ENCODE data around the gene GRIK4.

DNA sequence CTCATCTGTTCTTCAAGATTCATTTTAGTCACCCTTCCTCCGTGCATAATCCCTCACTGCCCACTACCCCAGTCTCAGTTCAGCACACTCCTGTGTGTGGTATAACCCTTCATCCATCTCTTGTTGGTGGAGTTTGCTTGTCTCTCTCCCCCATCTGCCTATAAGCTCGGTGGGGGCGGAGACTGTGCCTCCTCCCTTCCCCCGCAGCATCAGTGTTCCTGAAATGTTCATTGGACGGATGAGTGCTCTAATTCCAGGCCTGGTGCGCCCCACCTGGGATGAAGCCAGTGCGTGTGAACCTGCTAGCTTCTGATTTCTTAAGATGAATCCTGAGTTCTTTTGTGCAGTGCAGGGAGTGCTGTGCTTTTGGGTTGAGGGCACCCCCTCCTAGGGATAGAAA is 100.0 kb downstream of the GRIK4 start:
- TF ChIP-seq, protein P1, sequence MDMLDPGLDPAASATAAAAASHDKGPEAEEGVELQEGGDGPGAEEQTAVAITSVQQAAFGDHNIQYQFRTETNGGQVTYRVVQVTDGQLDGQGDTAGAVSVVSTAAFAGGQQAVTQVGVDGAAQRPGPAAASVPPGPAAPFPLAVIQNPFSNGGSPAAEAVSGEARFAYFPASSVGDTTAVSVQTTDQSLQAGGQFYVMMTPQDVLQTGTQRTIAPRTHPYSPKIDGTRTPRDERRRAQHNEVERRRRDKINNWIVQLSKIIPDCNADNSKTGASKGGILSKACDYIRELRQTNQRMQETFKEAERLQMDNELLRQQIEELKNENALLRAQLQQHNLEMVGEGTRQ (IDR thresholded peaks at IDR 0.05; ENCODE audit: borderline replicate concordance, low read depth, low read length): no peak
- no peak for TF ChIP-seq JUND (IDR thresholded peaks at IDR 0.05)
- TF ChIP-seq EP300 (IDR thresholded peaks at IDR 0.05; ENCODE audit: borderline replicate concordance in 1 of 2, low read depth in 1 of 2, low read length in 1 of 2): no peak
- no peak for TF ChIP-seq EZH2phosphoT487 (IDR thresholded peaks at IDR 0.05; ENCODE audit: borderline replicate concordance, low read depth)
- TF ChIP-seq, protein P2, sequence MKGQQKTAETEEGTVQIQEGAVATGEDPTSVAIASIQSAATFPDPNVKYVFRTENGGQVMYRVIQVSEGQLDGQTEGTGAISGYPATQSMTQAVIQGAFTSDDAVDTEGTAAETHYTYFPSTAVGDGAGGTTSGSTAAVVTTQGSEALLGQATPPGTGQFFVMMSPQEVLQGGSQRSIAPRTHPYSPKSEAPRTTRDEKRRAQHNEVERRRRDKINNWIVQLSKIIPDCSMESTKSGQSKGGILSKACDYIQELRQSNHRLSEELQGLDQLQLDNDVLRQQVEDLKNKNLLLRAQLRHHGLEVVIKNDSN (IDR thresholded peaks at IDR 0.05; ENCODE audit: borderline replicate concordance, low read depth): no peak
- TF ChIP-seq CTCF (IDR thresholded peaks at IDR 0.05): no peak
- TF ChIP-seq, protein P3, sequence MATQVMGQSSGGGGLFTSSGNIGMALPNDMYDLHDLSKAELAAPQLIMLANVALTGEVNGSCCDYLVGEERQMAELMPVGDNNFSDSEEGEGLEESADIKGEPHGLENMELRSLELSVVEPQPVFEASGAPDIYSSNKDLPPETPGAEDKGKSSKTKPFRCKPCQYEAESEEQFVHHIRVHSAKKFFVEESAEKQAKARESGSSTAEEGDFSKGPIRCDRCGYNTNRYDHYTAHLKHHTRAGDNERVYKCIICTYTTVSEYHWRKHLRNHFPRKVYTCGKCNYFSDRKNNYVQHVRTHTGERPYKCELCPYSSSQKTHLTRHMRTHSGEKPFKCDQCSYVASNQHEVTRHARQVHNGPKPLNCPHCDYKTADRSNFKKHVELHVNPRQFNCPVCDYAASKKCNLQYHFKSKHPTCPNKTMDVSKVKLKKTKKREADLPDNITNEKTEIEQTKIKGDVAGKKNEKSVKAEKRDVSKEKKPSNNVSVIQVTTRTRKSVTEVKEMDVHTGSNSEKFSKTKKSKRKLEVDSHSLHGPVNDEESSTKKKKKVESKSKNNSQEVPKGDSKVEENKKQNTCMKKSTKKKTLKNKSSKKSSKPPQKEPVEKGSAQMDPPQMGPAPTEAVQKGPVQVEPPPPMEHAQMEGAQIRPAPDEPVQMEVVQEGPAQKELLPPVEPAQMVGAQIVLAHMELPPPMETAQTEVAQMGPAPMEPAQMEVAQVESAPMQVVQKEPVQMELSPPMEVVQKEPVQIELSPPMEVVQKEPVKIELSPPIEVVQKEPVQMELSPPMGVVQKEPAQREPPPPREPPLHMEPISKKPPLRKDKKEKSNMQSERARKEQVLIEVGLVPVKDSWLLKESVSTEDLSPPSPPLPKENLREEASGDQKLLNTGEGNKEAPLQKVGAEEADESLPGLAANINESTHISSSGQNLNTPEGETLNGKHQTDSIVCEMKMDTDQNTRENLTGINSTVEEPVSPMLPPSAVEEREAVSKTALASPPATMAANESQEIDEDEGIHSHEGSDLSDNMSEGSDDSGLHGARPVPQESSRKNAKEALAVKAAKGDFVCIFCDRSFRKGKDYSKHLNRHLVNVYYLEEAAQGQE (IDR thresholded peaks at IDR 0.05; ENCODE audit: low read depth, low read length): no peak
- no peak for TF ChIP-seq FOXM1 (IDR thresholded peaks at IDR 0.05; ENCODE audit: low read depth)
- no peak for TF ChIP-seq MAX (IDR thresholded peaks at IDR 0.05; ENCODE audit: low read depth)
- no peak for TF ChIP-seq POLR2AphosphoS5 (IDR thresholded peaks at IDR 0.05; ENCODE audit: low read depth, low read length)
- no peak for TF ChIP-seq SMC3 (IDR thresholded peaks at IDR 0.05; ENCODE audit: low read depth, low read length)
- no peak for TF ChIP-seq RFX5 (IDR thresholded peaks at IDR 0.05; ENCODE audit: low read length)
- TF ChIP-seq TAF1 (IDR thresholded peaks at IDR 0.05; ENCODE audit: borderline replicate concordance, low read depth, low read length): no peak
- no peak for TF ChIP-seq SIN3A (IDR thresholded peaks at IDR 0.05; ENCODE audit: borderline replicate concordance, low read depth, low read length)

All from SK-N-SH (cell line).